ENCODE results near the gene MTFMT.

Gene MTFMT

DNA sequence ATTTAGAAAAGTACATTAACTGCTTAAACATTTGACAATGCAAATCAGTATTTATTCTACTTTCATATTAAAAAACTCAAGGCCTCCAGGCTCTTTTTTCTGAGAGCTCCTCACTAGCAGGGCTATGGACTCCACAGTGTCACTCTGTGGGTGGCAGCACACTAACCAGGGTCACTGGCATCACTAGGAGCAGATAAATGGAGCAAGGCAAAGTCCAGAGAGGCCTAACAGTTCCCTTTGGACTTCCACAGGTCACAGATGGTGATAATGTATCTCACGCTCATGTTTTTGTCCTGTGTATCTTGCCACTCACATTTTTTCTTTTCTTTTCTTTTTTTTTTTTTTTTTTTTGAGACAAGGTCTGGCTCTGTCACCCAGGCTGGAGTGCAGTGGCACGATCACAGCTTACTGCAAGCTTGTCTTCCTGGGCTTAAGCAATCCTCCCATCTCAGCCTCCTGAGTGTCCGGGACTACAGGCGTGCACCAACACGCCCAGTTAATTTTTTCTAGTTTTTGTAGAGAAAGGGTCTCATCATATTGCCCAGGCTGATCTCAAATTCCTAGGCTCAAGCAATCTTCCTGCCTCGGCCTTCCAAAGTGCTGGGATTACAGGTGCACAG, 47.5 kb downstream of the MTFMT start:
- no peak for DNase-seq

DNA sequence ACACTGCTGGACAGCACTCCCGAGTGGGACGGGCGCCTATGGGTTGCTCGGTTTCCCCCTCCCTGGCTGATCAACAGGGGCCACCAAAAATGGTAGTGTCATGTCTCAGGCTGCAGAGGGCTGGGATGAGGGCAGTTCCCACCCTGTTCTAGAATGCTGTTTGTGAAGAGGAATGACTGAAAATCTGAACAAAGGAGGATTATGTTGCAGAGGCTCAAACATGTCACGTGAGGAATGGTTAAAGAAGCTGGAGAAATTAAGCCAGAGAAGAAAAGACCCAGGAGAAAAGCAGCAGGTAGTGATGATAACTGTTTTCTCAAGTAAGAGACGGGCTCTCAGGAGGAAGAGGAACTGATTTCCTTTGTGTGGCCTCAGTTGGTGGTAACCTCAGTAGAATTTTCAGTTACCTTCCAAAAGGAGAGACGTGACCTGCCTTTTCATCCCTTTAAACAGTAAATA, 50.2 kb downstream of the MTFMT start:
- DNase-seq, result no peak

DNA sequence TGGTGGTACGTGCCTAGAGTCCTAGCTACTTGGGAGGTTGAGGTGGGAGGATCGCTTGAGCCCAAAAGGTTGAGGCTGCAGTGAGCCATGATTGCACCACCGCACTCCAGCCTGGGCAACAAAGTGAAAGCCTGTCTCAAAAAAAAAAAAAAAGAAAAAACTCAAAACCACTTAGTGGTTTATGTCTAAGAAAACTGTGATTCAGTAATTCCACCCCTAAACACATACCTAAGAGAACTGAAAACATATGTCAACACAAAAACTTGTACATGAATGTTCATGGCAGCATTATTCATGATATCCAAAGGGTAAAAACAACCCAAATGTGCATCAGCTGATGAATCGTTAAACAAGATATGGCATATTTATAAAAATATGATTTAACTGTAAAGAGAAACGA, 54.0 kb downstream of the MTFMT start:
- DNase-seq, result no peak

DNA sequence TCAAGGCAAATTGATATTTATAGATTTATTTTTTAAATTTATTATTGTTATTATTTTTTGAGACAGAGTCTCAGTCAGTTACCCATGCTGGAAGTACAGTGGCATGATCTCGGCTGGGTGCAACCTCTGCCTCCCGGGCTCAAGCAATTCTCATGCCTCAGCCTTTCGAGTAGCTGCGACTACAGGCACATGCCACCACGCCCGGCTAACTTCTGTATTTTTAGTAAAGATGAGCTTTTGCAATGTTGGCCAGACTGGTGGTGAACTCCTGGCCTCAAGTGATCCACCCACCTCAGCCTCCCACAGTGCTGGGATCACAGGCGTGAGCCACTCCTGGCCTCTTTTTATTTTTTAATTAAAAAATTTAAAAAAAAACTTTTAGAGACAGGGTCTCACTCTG, 58.7 kb downstream of the MTFMT start:
- DNase-seq, result no peak

DNA sequence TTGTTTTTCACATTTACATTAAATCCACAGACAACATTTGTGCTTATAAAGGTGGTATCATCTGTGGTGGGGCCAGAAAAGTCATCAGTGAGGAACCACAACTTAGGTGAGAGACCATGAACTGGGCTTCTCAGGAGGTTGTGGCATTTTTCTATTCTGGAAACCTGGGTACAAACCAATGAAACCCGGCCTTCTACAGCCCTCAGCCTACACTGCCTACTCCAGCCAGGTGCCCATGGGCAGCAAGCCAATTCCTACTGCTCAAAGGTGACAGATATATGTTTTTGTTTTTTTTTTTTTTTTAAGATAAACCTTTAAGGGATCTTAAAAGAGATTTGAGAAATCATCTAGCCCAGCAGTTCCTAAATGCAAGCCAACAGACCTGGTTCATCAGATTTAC, 60.0 kb downstream of the MTFMT start:
- DNase-seq, result no peak

- DNase-seq, result no peak
Measured at GRCh38 chr15:64961013-64961412, 68.4 kb downstream of the MTFMT start.

GRCh38 chr15:64960153-64960552, 69.3 kb downstream of the MTFMT start:
- DNase-seq, result no peak

GRCh38 chr15:64959128-64959527, 70.3 kb downstream of the MTFMT start:
- DNase-seq, result no peak

DNA sequence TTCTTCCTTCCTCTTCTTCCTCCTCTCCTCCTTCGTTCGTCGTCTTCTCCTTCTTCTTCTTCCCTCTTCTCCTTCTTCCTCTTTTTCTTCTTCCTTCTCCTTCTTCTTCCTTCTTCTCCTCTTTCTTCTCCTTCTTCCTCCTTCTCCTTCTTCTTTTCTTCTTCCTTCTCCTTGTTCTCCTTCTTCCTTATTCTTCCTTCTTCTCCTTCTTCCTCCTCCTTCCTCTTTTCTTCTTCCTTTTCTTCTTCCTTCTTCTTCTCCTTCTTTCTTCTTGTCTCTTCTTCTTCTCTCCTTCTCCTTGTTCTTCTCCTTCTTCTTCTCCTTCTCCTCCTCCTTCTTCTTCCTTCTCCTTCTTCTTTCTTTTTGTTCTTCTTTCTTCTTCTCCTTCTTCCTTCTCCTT, 75.0 kb downstream of the MTFMT start:
- no peak for DNase-seq

DNA sequence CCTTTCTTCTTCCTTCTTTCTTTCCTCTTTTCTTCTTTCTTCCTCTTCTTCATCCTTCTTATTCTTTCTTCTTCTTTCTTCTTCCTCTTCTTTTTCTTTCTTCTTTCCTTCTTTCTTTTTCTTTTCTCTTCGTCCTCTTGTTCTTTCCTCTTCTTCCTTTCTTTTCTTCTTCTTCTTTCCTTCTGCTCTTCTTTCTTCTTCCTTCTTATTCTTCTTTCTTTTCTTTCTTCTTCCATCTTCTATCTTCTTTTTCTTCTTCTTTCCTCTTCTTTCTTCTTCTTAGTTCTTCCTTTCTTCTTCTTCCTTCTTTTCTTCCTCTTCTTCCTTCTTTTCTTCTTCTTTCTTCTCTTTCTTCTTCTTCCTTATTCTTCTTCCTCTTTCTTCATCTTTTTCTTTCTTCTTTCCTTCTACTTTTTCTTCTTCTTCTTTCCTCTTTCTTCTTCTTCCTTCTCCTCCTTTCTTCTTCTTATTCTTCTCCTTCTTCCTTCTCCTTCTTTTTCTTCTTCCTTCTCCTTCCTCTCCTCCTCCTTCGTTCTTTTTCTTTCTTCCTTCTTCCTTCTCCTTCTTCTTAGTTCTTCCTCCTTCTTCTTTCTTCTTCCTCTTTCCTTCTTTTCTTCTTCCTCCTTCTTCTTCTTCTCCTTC, 77.5 kb downstream of the MTFMT start:
- no peak for DNase-seq
